ENCODE measurements around the gene DLG2.
"Not testable (repeated sequence)": the region's sequence is repeated elsewhere in the genome, so short reads cannot be mapped to it uniquely, and the experiment has no call there.

GRCh38 chr11:85606237-85606636 is 20.9 kb downstream of the DLG2 start:
- TF ChIP-seq CTCF, POLR2A, EP300 (IDR thresholded peaks at IDR 0.05): not testable (repeated sequence)

All from tibial nerve (tissue), 4 donors.